NCI-H2196 (cell line): ENCODE data around the gene LUM.
"Not testable (repeated sequence)": the region's sequence is repeated elsewhere in the genome, so short reads cannot be mapped to it uniquely, and the experiment has no call there.

Experiments
- DNase-seq: peaks from one replicate; lab custom pipeline; 2025; ENCODE audit not compliant: unreplicated experiment; lab: John Stamatoyannopoulos, UW

Gene LUM

DNA sequence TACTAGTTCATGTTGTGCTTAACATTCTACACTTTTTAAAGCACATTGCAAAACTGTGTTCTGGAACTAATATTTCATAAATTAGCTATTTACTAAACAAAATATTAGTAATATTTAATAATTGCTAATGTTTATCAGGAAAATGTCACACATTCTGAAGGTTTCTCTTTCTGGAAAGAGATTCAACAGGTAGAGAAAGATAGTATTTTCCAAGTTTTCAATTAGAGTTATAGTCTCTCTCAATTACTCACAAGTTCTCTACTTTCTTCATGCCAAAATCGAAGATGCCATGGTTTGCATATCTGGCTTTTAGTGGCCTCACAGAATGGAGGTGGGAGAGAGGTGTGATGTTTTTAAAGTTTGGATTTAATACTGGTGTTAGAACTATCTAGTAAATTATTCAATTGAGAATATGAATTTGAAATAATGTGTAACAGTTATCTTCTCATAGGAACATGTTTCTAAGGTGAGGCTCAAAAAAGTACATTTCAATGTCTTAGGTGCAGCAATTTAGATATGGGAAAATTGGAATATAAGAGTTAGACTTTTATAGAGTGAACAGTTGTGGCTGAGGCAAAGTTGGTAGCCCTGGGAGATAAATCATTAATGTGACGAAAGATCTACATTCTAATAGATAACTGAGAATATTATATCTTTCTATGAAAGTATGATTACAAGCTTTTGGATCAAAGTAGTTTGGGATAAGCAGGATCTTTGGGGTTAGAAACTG, 1.5 kb downstream of the LUM start:
- no peak for DNase-seq

DNA sequence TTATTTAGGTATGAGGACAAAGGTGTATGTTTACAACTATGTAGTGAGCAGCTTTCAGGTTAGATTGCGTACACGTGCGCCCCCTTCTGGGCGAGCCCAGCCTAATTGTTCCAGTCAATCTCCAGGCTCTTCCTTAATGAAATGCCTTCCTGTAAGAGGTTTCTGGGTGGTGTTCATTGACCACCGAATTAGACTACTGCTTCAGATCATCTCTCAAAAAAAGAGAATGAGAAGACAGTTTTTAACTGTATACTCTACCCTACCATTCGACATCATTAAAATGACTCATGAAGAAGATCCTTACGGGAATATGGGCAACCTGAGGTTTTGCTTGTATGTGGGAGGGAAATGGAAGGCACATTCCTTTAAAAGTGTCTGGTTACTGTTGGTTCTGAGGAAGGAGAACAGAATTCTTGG, 2.1 kb downstream of the LUM start:
- DNase-seq: peak; percentile 1

- no peak for DNase-seq
Measured at GRCh38 chr12:91108196-91108755, 3.0 kb downstream of the LUM start.

GRCh38 chr12:91106283-91106682, 5.0 kb downstream of the LUM start:
- no peak for DNase-seq

- DNase-seq: no peak
Measured at GRCh38 chr12:91105807-91106206, 5.5 kb downstream of the LUM start.

DNA sequence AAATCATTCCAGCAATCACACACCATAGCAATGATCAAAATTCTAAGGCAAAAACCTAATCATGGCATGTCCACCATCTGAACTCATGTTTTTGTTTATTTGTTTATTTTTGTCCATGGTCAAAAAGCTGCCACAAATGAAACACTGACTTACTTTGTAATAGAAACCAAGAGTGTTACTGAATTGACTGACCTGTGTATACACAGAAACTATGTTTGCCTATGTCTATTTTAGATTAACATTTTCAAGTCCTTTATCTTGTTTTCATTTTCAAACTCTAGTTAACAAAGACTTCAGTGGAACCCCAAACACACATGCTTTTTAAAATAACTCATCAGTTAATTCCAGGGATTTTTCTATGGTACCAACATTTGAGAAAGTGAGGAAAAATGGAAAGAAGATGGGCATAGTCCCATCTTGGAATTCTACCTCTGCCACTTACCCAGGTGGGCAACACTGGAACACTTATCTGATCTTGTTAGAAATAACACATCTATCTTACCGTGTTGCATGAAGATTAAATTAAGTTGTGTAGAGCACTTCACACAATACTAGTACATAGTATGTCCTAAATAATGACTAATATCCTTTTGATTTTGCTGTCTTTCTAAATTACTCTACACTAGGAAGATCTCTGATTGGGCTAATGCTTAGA, 6.4 kb downstream of the LUM start:
- DNase-seq: no peak

DNA sequence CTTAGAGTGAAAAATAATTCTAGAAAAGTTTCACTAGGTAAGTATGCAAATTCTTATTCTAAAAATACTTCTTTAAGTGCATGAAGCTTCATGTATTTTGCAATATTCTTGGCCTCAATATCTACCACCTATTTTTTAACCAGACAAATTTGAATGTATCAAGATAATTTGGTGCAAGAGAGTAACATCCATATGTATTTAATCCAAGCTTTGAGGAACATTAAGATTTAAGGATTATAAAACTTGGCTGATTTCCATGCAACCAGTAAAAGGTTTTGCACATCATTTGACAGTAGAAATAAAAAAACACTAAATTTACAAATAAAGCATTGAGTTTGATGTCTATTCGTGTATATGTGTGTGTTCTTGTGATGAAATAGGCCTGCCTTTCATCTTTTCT, 7.7 kb downstream of the LUM start:
- no peak for DNase-seq

GRCh38 chr12:91103101-91103500, 8.2 kb downstream of the LUM start:
- no peak for DNase-seq

DNA sequence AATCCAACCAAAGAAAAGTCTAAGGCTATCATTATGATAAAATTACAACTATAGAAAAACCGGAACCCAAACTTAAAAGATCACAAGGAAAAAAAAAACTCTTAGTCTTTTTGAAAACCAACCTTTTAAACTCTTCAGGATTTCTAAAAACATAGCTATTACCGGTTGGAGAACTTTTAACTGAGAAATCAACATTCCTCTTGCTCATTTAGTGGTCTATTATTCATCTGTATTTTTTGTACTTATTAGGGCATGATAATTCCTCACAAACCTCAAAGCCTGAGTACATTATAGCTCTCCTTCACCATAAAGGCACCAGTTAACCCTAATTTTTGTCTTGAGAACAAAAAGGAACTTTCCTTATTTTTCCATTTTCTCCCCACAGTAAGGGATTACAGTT, 10.4 kb downstream of the LUM start:
- DNase-seq: no peak

DNA sequence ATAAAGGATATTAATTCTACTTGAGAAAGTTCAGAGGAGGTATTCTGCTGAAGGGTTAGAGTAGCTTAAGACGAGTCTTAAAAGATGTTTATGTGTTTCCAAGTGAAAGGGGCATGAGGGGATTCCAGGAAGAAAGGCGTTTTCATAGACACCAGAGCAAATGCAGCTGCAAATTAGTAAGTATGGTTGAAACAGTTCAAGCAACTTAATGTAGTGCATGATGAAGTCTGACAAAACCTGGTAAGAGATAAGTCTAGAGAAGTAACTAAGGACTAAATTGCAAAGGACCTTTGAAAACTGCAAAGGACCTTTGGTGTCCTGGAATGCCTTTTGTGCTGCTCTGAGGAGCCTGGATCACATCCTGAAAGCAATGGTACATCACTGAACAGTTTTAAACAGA, 11.5 kb downstream of the LUM start:
- DNase-seq: no peak

- no peak for DNase-seq
Measured at GRCh38 chr12:91099341-91099740, 12.0 kb downstream of the LUM start.

- DNase-seq: no peak
Measured at GRCh38 chr12:91098941-91099340, 12.4 kb downstream of the LUM start.

- no peak for DNase-seq
Measured at GRCh38 chr12:91098461-91098860, 12.8 kb downstream of the LUM start.

DNA sequence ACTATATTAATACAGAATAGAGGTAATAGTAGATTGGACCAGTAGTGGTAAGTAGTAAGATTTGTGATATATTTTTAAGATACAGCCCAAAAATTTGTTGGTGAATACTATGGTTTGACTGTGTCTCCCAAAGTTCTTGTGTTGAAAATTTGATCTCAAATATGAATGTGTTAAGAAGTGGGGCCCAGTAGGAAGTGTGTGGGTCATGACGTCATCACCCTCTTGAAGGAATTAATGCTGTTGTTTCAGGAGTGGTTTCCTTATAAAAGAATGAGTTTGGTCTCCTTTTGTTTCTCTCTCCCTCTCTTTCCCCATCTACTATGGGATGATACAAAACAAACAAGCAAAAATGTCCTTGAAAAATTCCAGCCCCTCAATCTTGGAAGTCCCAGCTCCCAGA, 16.3 kb downstream of the LUM start:
- no peak for DNase-seq

GRCh38 chr12:91094032-91094662, 17.1 kb downstream of the LUM start:
- no peak for DNase-seq

GRCh38 chr12:91093341-91093740, 18.0 kb downstream of the LUM start:
- no peak for DNase-seq

DNA sequence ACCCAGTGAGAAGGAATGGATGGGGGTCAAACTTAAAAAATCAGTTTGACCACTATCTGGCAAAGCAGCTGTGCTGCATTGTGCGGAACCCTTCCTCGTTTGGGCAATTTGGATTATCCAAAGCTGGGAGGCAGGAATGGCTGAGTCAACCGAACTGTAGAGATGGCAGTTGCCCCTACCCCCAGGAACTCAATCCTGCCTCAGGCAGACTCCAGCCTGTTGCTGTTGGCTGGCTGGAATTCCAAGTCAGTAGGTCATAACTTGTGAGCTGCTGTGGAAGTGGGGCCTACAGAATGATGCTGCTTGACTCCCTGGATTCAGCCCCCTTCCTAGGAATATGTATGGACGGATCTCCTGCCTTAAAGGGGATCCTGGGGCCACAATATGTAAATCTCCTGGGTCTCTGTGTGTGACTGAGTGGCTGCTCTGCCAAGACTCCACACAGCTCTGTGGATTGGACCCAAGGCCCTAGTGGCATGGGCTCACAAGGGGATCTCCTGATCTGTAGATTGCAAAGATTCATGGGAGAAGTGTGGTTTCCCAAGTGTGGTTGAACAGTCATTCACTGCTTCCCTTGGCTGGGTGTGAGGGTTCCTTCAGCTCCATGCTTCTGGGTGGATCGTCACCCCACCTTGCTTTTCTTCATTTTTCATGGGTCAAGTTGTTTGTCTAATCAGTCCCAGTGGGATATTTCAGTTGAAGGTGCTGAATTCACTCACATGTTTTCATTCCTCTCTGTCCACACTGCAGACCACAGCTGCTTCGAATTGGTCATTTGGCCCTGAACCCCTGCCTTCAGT, 19.2 kb downstream of the LUM start:
- no peak for DNase-seq

- not testable (repeated sequence) for DNase-seq
Measured at GRCh38 chr12:91089953-91090352, 21.3 kb downstream of the LUM start.

GRCh38 chr12:91080041-91080440, 31.3 kb downstream of the LUM start:
- no peak for DNase-seq

DNA sequence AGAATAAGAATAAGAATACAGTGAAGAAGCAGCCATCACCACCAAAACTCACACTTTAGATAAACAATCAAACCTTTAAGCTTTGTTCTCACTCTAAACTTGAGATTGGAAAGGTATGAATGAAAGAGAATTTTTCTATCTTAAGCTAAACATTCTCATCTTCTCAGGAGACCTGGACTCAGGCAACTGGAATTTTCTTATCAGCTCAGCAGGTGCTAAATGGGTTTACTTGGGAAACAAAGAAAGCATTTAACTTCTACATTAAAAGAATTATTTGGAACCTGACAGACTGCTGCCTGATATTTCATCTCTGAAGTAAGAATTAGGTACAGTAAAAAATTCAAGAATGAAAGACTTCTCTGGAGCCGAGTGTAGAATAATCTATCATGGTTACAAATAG, 32.8 kb downstream of the LUM start:
- no peak for DNase-seq

DNA sequence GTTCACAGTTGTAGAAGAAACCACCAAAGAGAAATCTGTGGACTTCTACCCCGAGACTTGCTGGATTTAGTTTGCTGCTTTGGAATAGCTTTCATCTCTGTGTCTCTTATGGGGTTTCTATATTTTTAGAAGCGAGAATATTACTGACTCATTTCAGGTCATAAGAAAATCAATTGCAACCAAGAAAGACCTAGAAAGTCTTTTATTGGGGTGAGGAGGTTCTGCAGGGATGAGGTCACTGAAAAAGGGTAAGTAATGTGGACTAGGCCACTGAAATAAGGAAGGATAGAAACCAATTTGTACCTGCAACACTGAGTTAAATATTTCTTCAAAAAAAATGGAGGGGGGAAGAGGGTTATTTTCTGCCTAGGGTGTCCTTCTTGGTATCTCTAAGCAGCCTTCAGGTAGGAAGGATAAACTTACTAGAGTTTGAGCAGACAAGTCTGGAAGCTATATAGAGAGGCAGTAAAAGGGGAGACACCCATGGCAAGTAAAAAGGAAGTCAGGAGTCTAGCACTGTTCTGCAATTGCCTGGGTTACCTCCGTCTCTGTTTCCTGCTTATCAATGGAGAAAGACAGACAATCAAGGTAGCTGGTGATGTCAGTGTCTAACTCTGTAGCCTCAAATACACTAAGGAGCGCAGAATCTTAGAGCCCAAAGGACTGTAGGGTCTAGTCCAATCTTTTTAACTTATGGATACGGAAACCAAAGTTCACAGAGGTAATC, 33.9 kb downstream of the LUM start:
- no peak for DNase-seq
